HepG2 (cell line): ENCODE measurements around the gene HSD11B1L. TPM values are rescaled to one million over a fixed set of nuclear protein-coding genes. Genes with fewer than 3 reads are reported as not detected.
A peak's percentile ranks its signal among the peaks of the same experiment; 100 is the strongest.

ENCODE experiments used
- ARNT2 ChIP-seq: sonication (generic); formaldehyde crosslinking; IDR thresholded peaks from 2 replicates; pipeline ENCODE4 v1.8.0; 2022; ENCODE audit warnings: mild to moderate bottlenecking, low read depth, missing genetic modification reagents, moderate library complexity
- KAT8 ChIP-seq: IDR thresholded peaks from 2 replicates; pipeline ENCODE4 v1.6.1; 2016; ENCODE audit warnings: missing genetic modification reagents, missing compliant biosample characterization
- KDM3A ChIP-seq: IDR thresholded peaks from 2 replicates; pipeline ENCODE4 v1.6.1; 2018; ENCODE audit warnings: low read depth, missing compliant biosample characterization
- MLXIP ChIP-seq: sonication (generic); formaldehyde crosslinking; IDR thresholded peaks from 2 replicates; pipeline ENCODE4 v1.9.0; 2021; ENCODE audit warnings: missing genetic modification reagents, borderline replicate concordance
- NONO ChIP-seq, 2 experiments: fragments of 450-650 bp in 1 of 2; sonication (generic) in 1 of 2; formaldehyde crosslinking in 1 of 2; IDR thresholded peaks in 1 of 2; conservative IDR thresholded peaks in 1 of 2; 2 replicates each; pipeline versions ENCODE4 v1.6.1 to v1.8.0; 2017 to 2022; ENCODE audit warnings: mild to moderate bottlenecking in 1 of 2, missing genetic modification reagents in 1 of 2, moderate library complexity in 1 of 2
- SNAPC5 ChIP-seq: sonication (generic); formaldehyde crosslinking; IDR thresholded peaks from 2 replicates; pipeline ENCODE4 v1.8.1; 2023; ENCODE audit warnings: mild to moderate bottlenecking, missing genetic modification reagents, borderline replicate concordance
- SOX5 ChIP-seq: IDR thresholded peaks from 2 replicates; pipeline ENCODE4 v1.6.1; 2016; ENCODE audit warnings: borderline replicate concordance
- STAT5B ChIP-seq: sonication (generic); formaldehyde crosslinking; IDR thresholded peaks from 2 replicates; pipeline ENCODE4 v1.4.0; 2020; ENCODE audit warnings: missing genetic modification reagents
- U2AF1 ChIP-seq: fragments of 200-400 bp; formaldehyde crosslinking; optimal IDR thresholded peaks from 2 replicates; pipeline ENCODE3; 2017; ENCODE audit warnings: mild to moderate bottlenecking, low read depth, low read length
- ZNF83 ChIP-seq: sonication (generic); formaldehyde crosslinking; IDR thresholded peaks from 2 replicates; pipeline ENCODE4 v1.4.0; 2020; ENCODE audit warnings: missing genetic modification reagents, mild to moderate bottlenecking, borderline replicate concordance
- polyA plus RNA-seq, 8 experiments: library from polyadenylated mRNA; depleted of rRNA in 3 of 8; stranded (reverse) in 7 of 8; unstranded in 1 of 8; fragments of >200 nt; fragmentation: Illumina TruSeq in 4 of 8; extraction: Trizol in 4 of 8; gene quantifications; 2 replicates each; pipeline versions ENCODE4 v1.2.1 to v1.2.3, GENCODE V29; 2011 to 2016; ENCODE audit warnings: low read depth in 4 of 8, missing spikeins in 1 of 8, mixed read lengths in 1 of 8; ENCODE audit not compliant: insufficient read depth in 1 of 8
- total RNA-seq, 5 experiments: library from RNA; depleted of rRNA; stranded (reverse); fragments of >200 nt; fragmentation: Illumina TruSeq; extraction: Trizol; gene quantifications; 2 replicates each; pipeline ENCODE4 v1.2.3, GENCODE V29; 2016; ENCODE audit warnings: low read depth in 1 of 5
- TF ChIP-seq, protein P1 (sequence below): sonication (generic); IDR thresholded peaks from 2 replicates; pipeline ENCODE4 v1.6.1; 2016; ENCODE audit warnings: low read depth, borderline replicate concordance

HSD11B1L gene
- total and polyA plus RNA-seq, 2 of the 13 experiments (the other 11 are each of a cell fraction or from before 2014, with no cell fraction given): 2.8 to 3.9 TPM

DNA sequence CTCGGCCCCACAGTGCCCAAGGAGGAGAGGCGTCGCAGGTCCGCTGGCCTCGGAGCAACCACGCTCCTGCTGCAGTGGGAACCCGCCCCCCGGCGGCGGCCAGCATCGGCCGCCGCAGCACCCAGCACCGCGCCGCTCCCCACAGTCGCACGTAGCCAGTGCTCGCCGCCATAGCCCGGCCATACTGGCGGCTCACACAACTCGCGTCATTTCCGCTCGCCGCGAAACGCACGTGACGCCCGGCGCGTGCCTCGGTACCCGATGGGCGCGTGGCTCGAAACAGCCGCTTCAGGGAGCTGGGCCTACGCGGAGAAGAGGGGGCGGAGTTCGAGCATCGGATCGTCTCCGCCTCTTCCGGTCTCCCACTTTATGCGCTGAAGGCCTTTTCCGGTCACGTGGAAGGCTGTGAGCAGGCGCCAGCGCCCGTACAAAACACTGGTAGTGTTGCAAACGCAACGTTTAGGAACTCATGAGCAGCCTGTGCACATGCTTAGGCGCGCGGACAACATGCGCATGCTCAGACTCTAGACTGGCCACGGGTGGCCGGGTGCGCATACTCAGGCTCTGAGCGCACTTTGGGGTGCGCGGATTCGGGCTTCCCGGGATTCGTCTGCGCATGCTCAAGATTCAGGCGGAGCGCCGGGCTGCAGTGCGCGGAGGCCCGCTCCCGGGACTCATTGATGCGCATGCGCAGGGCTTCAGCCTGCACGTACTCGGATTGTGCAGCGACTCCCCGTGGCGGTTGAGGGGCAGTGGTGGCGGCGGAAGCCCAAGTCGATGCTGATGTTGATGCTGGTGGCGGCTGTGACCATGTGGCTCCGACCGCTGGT lies 39.3 kb downstream of the HSD11B1L start, which contains the start of the genes CATSPERD and LONP1 (continued):
- TF ChIP-seq ZNF83 (CRISPR knock-in tag) (no peak), MLXIP (peak; percentile 64; the same call in 1 of the 2 replicates), U2AF1 (peak; percentile 52), KDM3A (CRISPR knock-in tag) (no peak), STAT5B (no peak), NONO (IDR thresholded peaks at IDR 0.05) (no peak), NONO (CRISPR knock-in tag; conservative IDR thresholded peaks at IDR 0.05) (peak; percentile 97), KAT8 (CRISPR knock-in tag) (peak; percentile 98), SOX5 (peak; percentile 56), SNAPC5 (CRISPR knock-in tag) (no peak; the same call in 1 of the 2 replicates), ARNT2 (CRISPR knock-in tag) (peak; percentile 94)
- TF ChIP-seq, protein P1, sequence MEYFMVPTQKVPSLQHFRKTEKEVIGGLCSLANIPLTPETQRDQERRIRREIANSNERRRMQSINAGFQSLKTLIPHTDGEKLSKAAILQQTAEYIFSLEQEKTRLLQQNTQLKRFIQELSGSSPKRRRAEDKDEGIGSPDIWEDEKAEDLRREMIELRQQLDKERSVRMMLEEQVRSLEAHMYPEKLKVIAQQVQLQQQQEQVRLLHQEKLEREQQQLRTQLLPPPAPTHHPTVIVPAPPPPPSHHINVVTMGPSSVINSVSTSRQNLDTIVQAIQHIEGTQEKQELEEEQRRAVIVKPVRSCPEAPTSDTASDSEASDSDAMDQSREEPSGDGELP: peak; percentile 56; the same call in 1 of the 2 replicates
- TF ChIP-seq, all 625 proteins: peak for 368
